Upper lobe of left lung (tissue), 4 donors: ENCODE results near the gene MR1.

Experiments used
- EP300 ChIP-seq, 4 donors: sonication (generic); formaldehyde crosslinking; IDR thresholded peaks; one replicate each; pipeline ENCODE4 v1.5.1; 2017; ENCODE audit warnings: antibody characterized with exemption in 4 of 4, control low read depth in 2 of 4
- POLR2AphosphoS5 ChIP-seq, 2 donors: sonication (generic); formaldehyde crosslinking; IDR thresholded peaks; one replicate each; pipeline ENCODE4 v1.5.1; 2017; ENCODE audit warnings: antibody characterized with exemption in 2 of 2
- TF ChIP-seq, protein P1 (sequence below), 6 experiments: fragments of 450-650 bp in 4 of 6; fragments of 200-600 bp in 2 of 6; sonication (generic) in 2 of 6; IDR thresholded peaks; one replicate each; pipeline ENCODE4 v1.5.1; 2016 to 2019; ENCODE audit warnings: antibody characterized with exemption in 6 of 6

DNA sequence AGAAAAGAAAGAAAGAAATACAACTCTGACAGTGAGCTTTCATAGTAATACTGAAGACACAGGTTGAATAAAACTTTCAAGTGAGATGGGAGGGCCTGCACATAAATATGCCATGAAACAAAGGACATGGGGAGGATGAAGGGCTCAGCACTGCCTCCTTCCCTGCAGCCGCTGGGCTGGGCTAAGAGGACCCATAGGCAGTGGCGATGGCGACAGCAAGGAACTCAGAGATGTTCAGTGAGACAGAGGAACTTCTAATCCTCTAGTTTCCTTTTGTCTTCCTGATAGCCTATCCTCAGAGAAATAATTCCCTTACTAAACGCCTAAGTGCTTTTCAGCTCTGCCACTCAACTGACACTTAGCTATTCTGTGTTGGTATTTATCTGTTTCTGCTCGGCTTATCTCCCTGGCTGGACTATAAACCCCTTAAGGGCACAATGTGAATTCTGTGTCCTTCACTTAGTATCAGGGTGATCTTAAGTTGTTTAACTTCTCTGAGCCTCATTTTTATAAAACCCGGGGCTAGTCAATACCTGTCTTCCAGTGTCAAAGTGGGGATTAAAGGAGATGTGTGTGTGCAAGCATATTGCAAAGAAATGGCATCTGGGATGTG is 30.3 kb downstream of the MR1 start:
- TF ChIP-seq, protein P1, sequence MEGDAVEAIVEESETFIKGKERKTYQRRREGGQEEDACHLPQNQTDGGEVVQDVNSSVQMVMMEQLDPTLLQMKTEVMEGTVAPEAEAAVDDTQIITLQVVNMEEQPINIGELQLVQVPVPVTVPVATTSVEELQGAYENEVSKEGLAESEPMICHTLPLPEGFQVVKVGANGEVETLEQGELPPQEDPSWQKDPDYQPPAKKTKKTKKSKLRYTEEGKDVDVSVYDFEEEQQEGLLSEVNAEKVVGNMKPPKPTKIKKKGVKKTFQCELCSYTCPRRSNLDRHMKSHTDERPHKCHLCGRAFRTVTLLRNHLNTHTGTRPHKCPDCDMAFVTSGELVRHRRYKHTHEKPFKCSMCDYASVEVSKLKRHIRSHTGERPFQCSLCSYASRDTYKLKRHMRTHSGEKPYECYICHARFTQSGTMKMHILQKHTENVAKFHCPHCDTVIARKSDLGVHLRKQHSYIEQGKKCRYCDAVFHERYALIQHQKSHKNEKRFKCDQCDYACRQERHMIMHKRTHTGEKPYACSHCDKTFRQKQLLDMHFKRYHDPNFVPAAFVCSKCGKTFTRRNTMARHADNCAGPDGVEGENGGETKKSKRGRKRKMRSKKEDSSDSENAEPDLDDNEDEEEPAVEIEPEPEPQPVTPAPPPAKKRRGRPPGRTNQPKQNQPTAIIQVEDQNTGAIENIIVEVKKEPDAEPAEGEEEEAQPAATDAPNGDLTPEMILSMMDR (IDR thresholded peaks at IDR 0.05) = no peak
- TF ChIP-seq POLR2AphosphoS5 (IDR thresholded peaks at IDR 0.05) (no peak), EP300 (IDR thresholded peaks at IDR 0.05) (no peak)
